K562 (cell line): ENCODE results near the gene BUB3. TPM values are rescaled to one million over a fixed set of nuclear protein-coding genes. Genes with fewer than 3 reads are reported as not detected.

Experiments
- ATF6 ChIP-seq: sonication (generic); formaldehyde crosslinking; IDR thresholded peaks from 2 replicates; pipeline ENCODE4 v1.4.0; 2020; ENCODE audit warnings: mild to moderate bottlenecking, missing genetic modification reagents
- E2F5 ChIP-seq: sonication (generic); formaldehyde crosslinking; IDR thresholded peaks from 2 replicates; pipeline ENCODE4 v1.8.0; 2022; ENCODE audit warnings: mild to moderate bottlenecking, missing genetic modification reagents
- E2F6 ChIP-seq, 2 experiments: IDR thresholded peaks; 2 replicates each; pipeline ENCODE4 v1.6.1; 2011; ENCODE audit warnings: borderline replicate concordance in 1 of 2, control low read depth in 1 of 2, low read depth in 1 of 2, low read length in 1 of 2, mild to moderate bottlenecking in 1 of 2, mixed read lengths in 1 of 2, moderate library complexity in 1 of 2; ENCODE audit not compliant: insufficient read depth in 1 of 2, insufficient read length in 1 of 2, poor library complexity in 1 of 2, severe bottlenecking in 1 of 2; ENCODE audit errors: extremely low read depth in 1 of 2
- ELF1 ChIP-seq: fragments of 200-800 bp; sonication (Bioruptor generic); IDR thresholded peaks from 2 replicates; pipeline ENCODE4 v1.6.1; 2016; ENCODE audit warnings: missing genetic modification characterization, missing compliant biosample characterization
- FOXM1 ChIP-seq, 2 experiments: fragments of 450-650 bp in 1 of 2; sonication (generic) in 1 of 2; formaldehyde crosslinking in 1 of 2; IDR thresholded peaks; 2 replicates each; pipeline versions ENCODE4 v1.6.1 to v1.9.0; 2017 to 2022; ENCODE audit warnings: low read depth in 2 of 2, mild to moderate bottlenecking in 2 of 2, missing genetic modification reagents in 1 of 2, moderate library complexity in 1 of 2
- HNRNPLL ChIP-seq: fragments of 200-400 bp; formaldehyde crosslinking; IDR thresholded peaks from 2 replicates; pipeline ENCODE4 v1.6.1; 2017; ENCODE audit warnings: low read length, low read depth, mild to moderate bottlenecking; ENCODE audit not compliant: poor library complexity, severe bottlenecking
- ILK ChIP-seq: fragments of 450-650 bp; IDR thresholded peaks from 2 replicates; pipeline ENCODE4 v1.6.1; 2016; ENCODE audit warnings: missing genetic modification characterization, low read depth, mild to moderate bottlenecking, missing compliant biosample characterization, moderate library complexity, borderline replicate concordance
- MAX ChIP-seq: sonication (generic); formaldehyde crosslinking; IDR thresholded peaks from 2 replicates; pipeline ENCODE4 v1.9.0; 2022; ENCODE audit warnings: mild to moderate bottlenecking, missing genetic modification reagents
- MEIS2 ChIP-seq: fragments of 450-650 bp; IDR thresholded peaks from 2 replicates; pipeline ENCODE4 v1.6.1; 2014; ENCODE audit warnings: mild to moderate bottlenecking; ENCODE audit not compliant: partially characterized antibody
- MTA3 ChIP-seq: fragments of 450-650 bp; formaldehyde crosslinking; IDR thresholded peaks from 2 replicates; pipeline ENCODE4 v1.6.1; 2017; ENCODE audit warnings: mild to moderate bottlenecking, borderline replicate concordance
- PHF21A ChIP-seq: fragments of 450-650 bp; IDR thresholded peaks from 2 replicates; pipeline ENCODE4 v1.6.1; 2017; ENCODE audit warnings: low read depth, borderline replicate concordance
- SMAD1 ChIP-seq: fragments of 150-350 bp; IDR thresholded peaks from 2 replicates; pipeline ENCODE4 v1.6.1; 2014; ENCODE audit warnings: low read length, low read depth; ENCODE audit not compliant: partially characterized antibody
- SPI1 ChIP-seq: IDR thresholded peaks from 2 replicates; pipeline ENCODE4 v1.6.1; 2011; ENCODE audit warnings: low read depth, low read length, control low read depth, borderline replicate concordance
- STAG1 ChIP-seq: sonication (generic); formaldehyde crosslinking; IDR thresholded peaks from 2 replicates; pipeline ENCODE4 v1.5.0; 2020; ENCODE audit warnings: missing genetic modification reagents, borderline replicate concordance
- SUPT5H ChIP-seq: fragments of 450-650 bp; IDR thresholded peaks from 2 replicates; pipeline ENCODE4 v1.6.1; 2016
- TEAD4 ChIP-seq, 2 experiments: sonication (generic) in 1 of 2; formaldehyde crosslinking in 1 of 2; IDR thresholded peaks; 2 replicates each; pipeline versions ENCODE4 v1.6.1 to v1.8.0; 2012 to 2022; ENCODE audit warnings: borderline replicate concordance in 1 of 2, inconsistent platforms in 1 of 2, low read length in 1 of 2, mild to moderate bottlenecking in 1 of 2, missing genetic modification reagents in 1 of 2
- TOE1 ChIP-seq, 2 experiments: fragments of 450-650 bp in 1 of 2; sonication (generic) in 1 of 2; formaldehyde crosslinking in 1 of 2; IDR thresholded peaks; 2 replicates each; pipeline versions ENCODE4 v1.7.1 to v1.8.0; 2016 to 2022; ENCODE audit warnings: borderline replicate concordance in 2 of 2, mild to moderate bottlenecking in 2 of 2, antibody characterized with exemption in 1 of 2, inconsistent platforms in 1 of 2, low read depth in 1 of 2, missing genetic modification reagents in 1 of 2, moderate library complexity in 1 of 2
- ZBTB8A ChIP-seq: fragments of 450-650 bp; IDR thresholded peaks from 2 replicates; pipeline ENCODE4 v1.6.1; 2018; ENCODE audit warnings: mild to moderate bottlenecking, moderate library complexity; ENCODE audit not compliant: partially characterized antibody
- ZFP36 ChIP-seq: fragments of 150-350 bp; IDR thresholded peaks from 2 replicates; pipeline ENCODE4 v1.6.1; 2018; ENCODE audit warnings: low read length, low read depth; ENCODE audit not compliant: partially characterized antibody
- ZNF75A ChIP-seq: fragments of 450-650 bp; formaldehyde crosslinking; IDR thresholded peaks from 2 replicates; pipeline ENCODE4 v1.4.0; 2020; ENCODE audit warnings: mild to moderate bottlenecking
- ZNF785 ChIP-seq: fragments of 250-450 bp; sonication (Bioruptor Pico); IDR thresholded peaks from 2 replicates; pipeline ENCODE4 v1.4.0; 2020; ENCODE audit warnings: mild to moderate bottlenecking
- ZSCAN32 ChIP-seq: fragments of 450-650 bp; formaldehyde crosslinking; IDR thresholded peaks from 2 replicates; pipeline ENCODE4 v1.4.0; 2020; ENCODE audit warnings: mild to moderate bottlenecking, moderate library complexity
- ZZZ3 ChIP-seq: fragments of 450-650 bp; IDR thresholded peaks from 2 replicates; pipeline ENCODE4 v1.6.1; 2016; ENCODE audit warnings: antibody characterized with exemption, mild to moderate bottlenecking, moderate library complexity
- polyA plus RNA-seq, 8 experiments: library from polyadenylated mRNA; depleted of rRNA in 4 of 8; stranded (reverse) in 5 of 8; unstranded in 3 of 8; fragments of >200 nt; fragmentation: Nextera tagmentation in 2 of 8; fragmentation: Illumina TruSeq in 1 of 8; extraction: Ambion mirVana in 2 of 8; extraction: Trizol in 1 of 8; gene quantifications; 2 replicates each; pipeline versions ENCODE4 v1.2.1 to v1.2.3, GENCODE V29; 2011 to 2014; ENCODE audit warnings: inconsistent platforms in 1 of 8, missing spikeins in 1 of 8
- total RNA-seq, 7 experiments: library from RNA; depleted of rRNA in 6 of 7; stranded (reverse); fragments of >200 nt in 6 of 7; fragmentation: Illumina TruSeq in 2 of 7; extraction: Trizol in 2 of 7; gene quantifications; 2 replicates each; pipeline versions ENCODE4 v1.2.1 to v1.2.3, GENCODE V29; 2011 to 2021; ENCODE audit warnings: low replicate concordance in 1 of 7

The BUB3 gene
- total and polyA plus RNA-seq, 9 of the 15 experiments (the other 6 are each of a cell fraction or from before 2014, with no cell fraction given): 167 to 761 (median 225) TPM

- TF ChIP-seq ZSCAN32 (CRISPR knock-in tag) (no peak), STAG1 (no peak), ATF6 (CRISPR knock-in tag) (no peak), SPI1 (no peak), HNRNPLL (no peak), E2F6 (IDR thresholded peaks at IDR 0.05; ENCODE audit: borderline replicate concordance in 1 of 2, extremely low read depth in 1 of 2, insufficient read depth in 1 of 2, insufficient read length in 1 of 2, low read depth in 1 of 2, low read length in 1 of 2, poor library complexity in 1 of 2, severe bottlenecking in 1 of 2) (peak; percentile 71 to 91), TEAD4 (IDR thresholded peaks at IDR 0.05; ENCODE audit: low read length) (peak; percentile 89), TEAD4 (CRISPR knock-in tag; IDR thresholded peaks at IDR 0.05; ENCODE audit: borderline replicate concordance) (no peak), PHF21A (0 out of 2 replicates have a peak, but pooled peaks have one; percentile 8), MEIS2 (no peak), SUPT5H (no peak), FOXM1 (IDR thresholded peaks at IDR 0.05; ENCODE audit: low read depth) (peak; percentile 51; the same call in 1 of the 2 replicates), FOXM1 (CRISPR knock-in tag; IDR thresholded peaks at IDR 0.05; ENCODE audit: low read depth) (no peak; the same call in 1 of the 2 replicates), TOE1 (IDR thresholded peaks at IDR 0.05; ENCODE audit: borderline replicate concordance) (no peak; the same call in 1 of the 2 replicates), TOE1 (CRISPR knock-in tag; IDR thresholded peaks at IDR 0.05; ENCODE audit: borderline replicate concordance, low read depth) (no peak), ZFP36 (no peak), ZBTB8A (no peak), SMAD1 (peak; percentile 31), ZNF75A (CRISPR knock-in tag) (no peak), ZNF785 (CRISPR knock-in tag) (no peak), MTA3 (peak; percentile 59; the same call in 1 of the 2 replicates), E2F5 (CRISPR knock-in tag) (no peak; the same call in 1 of the 2 replicates), ELF1 (tag) (no peak), ILK (tag) (no peak), MAX (CRISPR knock-in tag) (peak; percentile 85), ZZZ3 (no peak)
These were observed 19.2 kb upstream of the BUB3 start (continued) for GRCh38 chr10:123134915-123135414.
